GM12878 (cell line): ENCODE data around the gene TTLL8. TPM values are rescaled to one million over a fixed set of nuclear protein-coding genes. Genes with fewer than 3 reads are reported as not detected.

ENCODE experiments used
- ATAC-seq: fragments of 200-7000 bp; cut with Tn5 transposase; 3 replicates; pipeline ENCODE4 v1.9.1; 2020; ENCODE audit warnings: mild to moderate bottlenecking, moderate library complexity
- BruUV-seq: library from RNA; stranded (reverse); fragments of 400-500 nt; replicated peaks from 2 replicates; lab custom pipeline; 2021; lab: Mats Ljungman, UMichigan
- CTCF ChIA-PET: fragments of 300-600 bp; sonication (Branson Sonifier 250); formaldehyde crosslinking; extraction: SDS; loops from one replicate; lab custom pipeline; 2021; ENCODE audit warnings: inconsistent platforms; lab: Yijun Ruan, JAX
- POLR2A ChIA-PET: fragments of 350-600 bp; formaldehyde crosslinking; extraction: SDS; loops from one replicate; lab custom pipeline; 2021; ENCODE audit warnings: inconsistent platforms; lab: Charles Lee
- RAD21 ChIA-PET: fragments of 300-600 bp; sonication (Branson Sonifier 250); formaldehyde crosslinking; loops from one replicate; lab custom pipeline; 2023; ENCODE audit warnings: antibody characterized with exemption; ENCODE audit not compliant: unreplicated experiment; lab: Charles Lee
- SMC1A ChIA-PET: fragments of 300-600 bp; sonication (Branson Sonifier 250); formaldehyde crosslinking; loops from one replicate; lab custom pipeline; 2023; ENCODE audit not compliant: unreplicated experiment, uncharacterized antibody; lab: Charles Lee
- DNase-seq: peaks from one replicate; pipeline ENCODE4 v3.0.0-alpha.2; 2011; ENCODE audit warnings: low read depth, low spot score
- FAIRE-seq: peaks from 3 replicates; lab custom pipeline; 2011; peaks lifted over from hg19 to GRCh38; lab: Jason Lieb, UNC
- H2AFZ ChIP-seq: 2 replicates; pipeline ENCODE4 v1.6.0; 2011; ENCODE audit warnings: low read depth, low read length, control low read depth; ENCODE audit not compliant: control insufficient read depth
- H3K27ac ChIP-seq: 2 replicates; pipeline ENCODE4 v1.5.1; 2011; ENCODE audit warnings: control low read depth; ENCODE audit not compliant: control insufficient read depth, insufficient read depth
- H3K27me3 ChIP-seq, 2 experiments: replicated peaks in 1 of 2; 2 replicates each; pipeline versions ENCODE4 v1.6.0 to v1.6.1; 2011; ENCODE audit warnings: low read length in 1 of 2; ENCODE audit not compliant: control insufficient read depth in 2 of 2, insufficient read depth in 2 of 2
- H3K36me3 ChIP-seq, 2 experiments: 2 replicates each; pipeline ENCODE4 v1.5.1; 2011; ENCODE audit warnings: low read length in 1 of 2; ENCODE audit not compliant: control insufficient read depth in 2 of 2, insufficient read depth in 2 of 2
- H3K4me1 ChIP-seq: 2 replicates; pipeline ENCODE4 v1.6.1; 2011; ENCODE audit warnings: mild to moderate bottlenecking, low read length, moderate library complexity, mixed read lengths; ENCODE audit not compliant: control insufficient read depth, insufficient read depth
- H3K4me2 ChIP-seq: 2 replicates; pipeline ENCODE4 v1.6.0; 2011; ENCODE audit warnings: control low read depth; ENCODE audit not compliant: control insufficient read depth, insufficient read depth
- H3K4me3 ChIP-seq: fragments of 200-600 bp; sonication (generic); 2 replicates; pipeline ENCODE4 v1.5.1; 2016
- H3K79me2 ChIP-seq: 2 replicates; pipeline ENCODE4 v1.6.0; 2011; ENCODE audit warnings: low read length; ENCODE audit not compliant: control insufficient read depth, insufficient read depth
- H3K9ac ChIP-seq: 2 replicates; pipeline ENCODE4 v1.8.0; 2011; ENCODE audit warnings: low read length, control low read depth, mixed read lengths; ENCODE audit not compliant: control insufficient read depth, insufficient read depth
- H3K9me3 ChIP-seq: replicated peaks from 3 replicates; pipeline ENCODE4 v1.5.1; 2011; ENCODE audit warnings: mild to moderate bottlenecking, low read length; ENCODE audit not compliant: control insufficient read depth, insufficient read depth
- H4K20me1 ChIP-seq: 2 replicates; pipeline ENCODE4 v1.6.0; 2011; ENCODE audit not compliant: control insufficient read depth, insufficient read depth
- CUX1 ChIP-seq: IDR thresholded peaks from 2 replicates; pipeline ENCODE4 v1.6.1; 2012; ENCODE audit warnings: improper control_type of control experiment, low read depth, low read length; ENCODE audit not compliant: insufficient replicate concordance
- EED ChIP-seq: sonication (generic); IDR thresholded peaks from 2 replicates; pipeline ENCODE4 v1.6.1; 2016; ENCODE audit warnings: antibody characterized with exemption, low read depth
- EZH2 ChIP-seq: IDR thresholded peaks from 2 replicates; pipeline ENCODE4 v1.6.1; 2012; ENCODE audit warnings: low read depth, mild to moderate bottlenecking, control low read depth, inconsistent platforms, low read length, borderline replicate concordance; ENCODE audit not compliant: control insufficient read depth
- HDAC2 ChIP-seq: fragments of 200-600 bp; sonication (generic); IDR thresholded peaks from 2 replicates; pipeline ENCODE4 v1.6.1; 2017
- NRF1 ChIP-seq: conservative IDR thresholded peaks from 2 replicates; pipeline ENCODE4 v1.6.1; 2011; ENCODE audit warnings: mild to moderate bottlenecking, low read depth, low read length, improper control_type of control experiment
- TCF7 ChIP-seq: IDR thresholded peaks from 2 replicates; pipeline ENCODE4 v1.6.1; 2014; ENCODE audit warnings: antibody characterized with exemption, borderline replicate concordance
- YBX1 ChIP-seq: fragments of 450-650 bp; IDR thresholded peaks from 2 replicates; pipeline ENCODE4 v1.6.1; 2016; ENCODE audit warnings: antibody characterized with exemption
- ZNF274 ChIP-seq: IDR thresholded peaks from one replicate; pipeline ENCODE4 v1.8.0; 2011; ENCODE audit not compliant: insufficient read length, insufficient read depth
- WGBS: methylation state at CpG from one replicate; pipeline ENCODE4 v1.1.6; 2016; ENCODE audit warnings: low lambda C conversion rate; ENCODE audit not compliant: insufficient replicate concordance, insufficient coverage; ENCODE audit errors: missing lambda C conversion rate; 5-methylcytosine and 5-hydroxymethylcytosine counted together
- in situ Hi-C: fragments of 300-500 bp; cut with MboI; formaldehyde crosslinking; loops from 9 replicates; pipeline ENCODE4 v1.14.3; 2018; ENCODE audit warnings: mixed read lengths
- intact Hi-C: fragments of 100-400 bp; cut with micrococcal nuclease; formaldehyde crosslinking; loops from one replicate; pipeline ENCODE4 v1.14.2; 2022; ENCODE audit not compliant: unreplicated experiment
- polyA plus RNA-seq, 11 experiments: library from polyadenylated mRNA; depleted of rRNA in 4 of 11; unstranded in 6 of 11; stranded (reverse) in 5 of 11; fragments of >200 nt; fragmentation: Nextera tagmentation in 4 of 11; fragmentation: Illumina TruSeq in 1 of 11; extraction: Ambion mirVana in 4 of 11; extraction: Trizol in 1 of 11; gene quantifications; 1 replicate in 1 of 11; 2 replicates in 10 of 11; pipeline versions ENCODE4 v1.2.1 to v1.2.3, GENCODE V29; 2011 to 2016; ENCODE audit warnings: inconsistent platforms in 2 of 11, missing spikeins in 2 of 11, low read depth in 1 of 11
- total RNA-seq, 4 experiments: library from RNA; depleted of rRNA in 3 of 4; stranded (reverse); fragments of >200 nt in 3 of 4; fragmentation: Illumina TruSeq in 1 of 4; extraction: Trizol in 1 of 4; gene quantifications; 2 replicates each; pipeline versions ENCODE4 v1.2.1 to v1.2.3, GENCODE V29; 2013 to 2021

Gene TTLL8
- total and polyA plus RNA-seq, 10 of the 15 experiments (the other 5 are each of a cell fraction or from before 2014, with no cell fraction given), result not detected

GRCh38 chr22:50092342-50092741 is 34.2 kb upstream of the TTLL8 start:
- FAIRE-seq (no peak), ATAC-seq (no peak)
- no TSS peak for BruUV-seq
- H3K9me3 ChIP-seq, result peaks cover 3% of the 10 kb centered on the region; the same call in 1 of the 3 replicates
- H3K9ac ChIP-seq, result no peak overlapping the region
- POLR2A ChIA-PET, result no interaction called here
- H3K79me2 ChIP-seq, result no peaks in the 10 kb centered on the region
- H3K4me1 ChIP-seq, result no peaks in the 10 kb centered on the region
- no peaks in the 10 kb centered on the region for H3K36me3 ChIP-seq
- no peak overlapping the region for H3K4me3 ChIP-seq
- intact Hi-C loops, result no loop called here
- CTCF ChIA-PET, result no interaction called here
- H3K4me2 ChIP-seq, result no peak overlapping the region
- no peak overlapping the region for H3K27ac ChIP-seq
- H4K20me1 ChIP-seq, result no peaks in the 10 kb centered on the region
- H3K27me3 ChIP-seq, result no peaks in the 10 kb centered on the region
- in situ Hi-C loops, result no loop called here
- RAD21 ChIA-PET, result no interaction called here
- SMC1A ChIA-PET, result no interaction called here
- H2AFZ ChIP-seq, result no peak overlapping the region
- no peak for TF ChIP-seq TCF7
- no peak for TF ChIP-seq YBX1
- no peak for TF ChIP-seq CUX1
- no peak for TF ChIP-seq NRF1
- TF ChIP-seq EZH2, result no peak
- TF ChIP-seq ZNF274, result no peak
- no peak for TF ChIP-seq HDAC2
- TF ChIP-seq EED, result no peak
- TF ChIP-seq, all 136 proteins: peak for 0
- WGBS, result 44% methylated on average over 5 of the region's 5 CpGs
- DNase-seq, result no peak
